HEK293T (cell line): Measurements from ENCODE around the gene BEGAIN.

Experiments
- CTCF ChIA-PET: fragments of 350-600 bp; formaldehyde crosslinking; extraction: SDS; loops from one replicate; lab custom pipeline; 2021; ENCODE audit warnings: antibody characterized with exemption, inconsistent platforms; lab: Yijun Ruan, JAX
- POLR2A ChIA-PET: fragments of 350-600 bp; formaldehyde crosslinking; extraction: SDS; loops from one replicate; lab custom pipeline; 2020; ENCODE audit warnings: antibody characterized with exemption, inconsistent platforms; lab: Yijun Ruan, JAX
- DNase-seq: peaks from one replicate; pipeline ENCODE4 v3.0.0; 2012; ENCODE audit warnings: mixed read lengths; ENCODE audit errors: extremely low spot score
- ARNT ChIP-seq: fragments of 450-650 bp; IDR thresholded peaks from 2 replicates; pipeline ENCODE4 v1.6.1; 2017; ENCODE audit warnings: mild to moderate bottlenecking
- BHLHE40 ChIP-seq: fragments of 450-650 bp; IDR thresholded peaks from 2 replicates; pipeline ENCODE4 v1.6.1; 2016; ENCODE audit warnings: mild to moderate bottlenecking, moderate library complexity, borderline replicate concordance
- CTBP1 ChIP-seq: fragments of 450-650 bp; IDR thresholded peaks from 2 replicates; pipeline ENCODE4 v1.6.1; 2016; ENCODE audit warnings: borderline replicate concordance
- ELF4 ChIP-seq: fragments of 450-650 bp; IDR thresholded peaks from 2 replicates; pipeline ENCODE4 v1.6.1; 2017; ENCODE audit warnings: antibody characterized with exemption
- FOXA1 ChIP-seq: fragments of 450-650 bp; IDR thresholded peaks from 2 replicates; pipeline ENCODE4 v1.6.1; 2016; ENCODE audit warnings: mild to moderate bottlenecking
- FOXK2 ChIP-seq: fragments of 450-650 bp; IDR thresholded peaks from 2 replicates; pipeline ENCODE4 v1.6.1; 2016; ENCODE audit warnings: mild to moderate bottlenecking
- FOXM1 ChIP-seq: fragments of 450-650 bp; IDR thresholded peaks from 2 replicates; pipeline ENCODE4 v1.6.1; 2017; ENCODE audit warnings: mild to moderate bottlenecking, borderline replicate concordance
- HDGF ChIP-seq: fragments of 450-650 bp; IDR thresholded peaks from 2 replicates; pipeline ENCODE4 v1.6.1; 2017; ENCODE audit warnings: antibody characterized with exemption, borderline replicate concordance
- L3MBTL2 ChIP-seq: fragments of 450-650 bp; conservative IDR thresholded peaks from 2 replicates; pipeline ENCODE4 v1.6.1; 2016; ENCODE audit warnings: mild to moderate bottlenecking
- LEF1 ChIP-seq: fragments of 450-650 bp; IDR thresholded peaks from 2 replicates; pipeline ENCODE4 v1.6.1; 2017; ENCODE audit warnings: mild to moderate bottlenecking, borderline replicate concordance
- NFRKB ChIP-seq: fragments of 450-650 bp; IDR thresholded peaks from 2 replicates; pipeline ENCODE4 v1.6.1; 2016; ENCODE audit warnings: mild to moderate bottlenecking, moderate library complexity
- PKNOX1 ChIP-seq: fragments of 450-650 bp; IDR thresholded peaks from 2 replicates; pipeline ENCODE4 v1.6.1; 2016
- SP1 ChIP-seq: fragments of 450-650 bp; IDR thresholded peaks from 2 replicates; pipeline ENCODE4 v1.6.1; 2017
- SUZ12 ChIP-seq: fragments of 450-650 bp; IDR thresholded peaks from 2 replicates; pipeline ENCODE4 v1.6.1; 2016; ENCODE audit warnings: mild to moderate bottlenecking
- TARDBP ChIP-seq: fragments of 450-650 bp; IDR thresholded peaks from 2 replicates; pipeline ENCODE4 v1.6.1; 2016
- ZNF384 ChIP-seq: fragments of 450-650 bp; IDR thresholded peaks from 2 replicates; pipeline ENCODE4 v1.6.1; 2016

The BEGAIN gene

DNA sequence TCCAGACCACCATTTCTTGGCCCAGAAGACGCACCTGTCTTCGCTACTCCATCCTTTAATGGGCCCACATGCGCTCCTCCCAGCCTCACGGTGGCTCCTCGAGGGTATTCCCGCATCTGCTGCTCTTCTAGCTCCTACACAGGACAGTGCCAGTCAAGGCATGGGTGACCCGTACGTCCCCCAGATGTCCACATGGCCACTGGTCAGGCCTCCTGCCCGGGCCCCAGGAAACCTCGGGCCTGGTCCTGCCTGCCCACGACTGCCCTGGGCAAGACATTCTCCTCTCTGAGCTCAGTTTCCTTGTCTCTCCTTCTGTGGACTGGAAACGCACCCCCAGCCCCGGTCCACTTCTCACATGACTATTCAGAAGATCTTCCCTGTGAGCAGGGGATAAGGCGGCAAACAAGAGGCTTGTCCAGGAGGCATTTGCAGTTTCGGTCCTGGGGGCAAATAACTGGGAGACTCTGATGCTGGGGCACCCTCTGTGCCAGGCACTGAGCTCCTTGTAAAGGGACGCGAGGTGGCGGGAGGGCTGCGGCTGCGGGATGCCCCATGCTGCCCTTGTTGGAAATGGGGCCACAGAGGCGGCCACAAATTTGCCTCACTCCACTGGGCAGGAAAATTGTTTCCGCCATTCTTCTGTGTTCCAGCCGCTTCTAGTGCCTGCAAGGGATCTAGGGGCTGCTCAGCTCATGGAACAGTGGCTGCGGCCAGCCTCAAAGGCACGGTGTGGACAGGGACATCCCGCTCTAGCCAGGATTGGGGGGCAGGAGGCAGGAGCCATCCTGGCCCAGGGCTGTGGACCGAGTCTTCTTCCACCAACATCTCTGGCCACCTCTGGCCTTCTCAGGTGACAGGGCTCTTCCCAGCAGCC lies 6.8 kb upstream of the BEGAIN start:
- ChIA-PET POLR2A (no interaction called here), CTCF (no interaction called here)
- no peak for DNase-seq
- TF ChIP-seq SUZ12: no peak
- TF ChIP-seq FOXA1: no peak
- TF ChIP-seq NFRKB: no peak
- no peak for TF ChIP-seq L3MBTL2

GRCh38 chr14:100592972-100593371 lies 5.8 kb upstream of the BEGAIN start:
- CTCF ChIA-PET: no interaction called here
- TF ChIP-seq NFRKB (no peak), HDGF (no peak), FOXK2 (no peak), SP1 (no peak), ELF4 (no peak), BHLHE40 (no peak), ARNT (no peak), ZNF384 (no peak), TARDBP (no peak), LEF1 (no peak), L3MBTL2 (no peak), PKNOX1 (no peak), SUZ12 (no peak), FOXM1 (no peak), CTBP1 (no peak), FOXA1 (no peak)
- POLR2A ChIA-PET: no interaction called here
- DNase-seq: no peak

DNA sequence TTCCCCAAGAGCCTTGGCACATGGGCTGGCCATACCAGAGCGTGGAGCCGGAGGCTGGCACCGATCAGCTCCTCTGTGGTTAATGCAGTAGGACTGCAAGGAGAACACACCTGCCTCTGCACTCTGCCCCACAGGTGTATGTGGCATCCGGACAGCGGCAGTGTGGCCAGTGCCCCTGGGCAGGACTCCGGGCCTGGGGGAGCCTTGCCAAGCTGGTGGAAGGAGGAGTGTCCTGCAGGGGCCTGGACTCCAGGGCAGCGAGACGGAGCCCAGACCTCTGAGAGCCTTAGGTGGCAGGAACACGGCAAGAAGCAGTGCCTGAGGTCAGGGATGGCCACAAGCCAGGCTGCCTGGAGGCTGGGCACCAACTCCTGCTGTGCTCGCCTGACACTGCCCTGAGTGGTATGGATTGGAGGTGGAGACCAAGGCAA lies 5.3 kb upstream of the BEGAIN start:
- no peak for TF ChIP-seq CTBP1
- no peak for TF ChIP-seq HDGF
- no peak for TF ChIP-seq LEF1
- no peak for TF ChIP-seq ARNT
- TF ChIP-seq L3MBTL2: no peak
- TF ChIP-seq FOXK2: no peak
- TF ChIP-seq SP1: no peak
- no peak for DNase-seq
- CTCF ChIA-PET: no interaction called here
- POLR2A ChIA-PET: no interaction called here

- ChIA-PET CTCF (interaction anchor here (0.9 kb wide), 1 partner anchor 207 kb away, joined by 3 read pairs; no protein-coding TSS in a partner anchor), POLR2A (interaction anchor here (0.8 kb wide), 1 partner anchor 10 kb away, joined by 3 read pairs; no protein-coding TSS in a partner anchor)
- no peak for DNase-seq
- TF ChIP-seq BHLHE40: no peak
- no peak for TF ChIP-seq ELF4
- no peak for TF ChIP-seq HDGF
- TF ChIP-seq ARNT: no peak
- TF ChIP-seq PKNOX1: no peak
- no peak for TF ChIP-seq SUZ12
- TF ChIP-seq CTBP1: no peak
- TF ChIP-seq NFRKB: no peak
- TF ChIP-seq TARDBP: no peak
- no peak for TF ChIP-seq SP1
- TF ChIP-seq L3MBTL2: no peak
- TF ChIP-seq LEF1: no peak
- TF ChIP-seq FOXK2: no peak
- TF ChIP-seq ZNF384: no peak
Measured at GRCh38 chr14:100591453-100592371, 4.5 kb upstream of the BEGAIN start.

DNA sequence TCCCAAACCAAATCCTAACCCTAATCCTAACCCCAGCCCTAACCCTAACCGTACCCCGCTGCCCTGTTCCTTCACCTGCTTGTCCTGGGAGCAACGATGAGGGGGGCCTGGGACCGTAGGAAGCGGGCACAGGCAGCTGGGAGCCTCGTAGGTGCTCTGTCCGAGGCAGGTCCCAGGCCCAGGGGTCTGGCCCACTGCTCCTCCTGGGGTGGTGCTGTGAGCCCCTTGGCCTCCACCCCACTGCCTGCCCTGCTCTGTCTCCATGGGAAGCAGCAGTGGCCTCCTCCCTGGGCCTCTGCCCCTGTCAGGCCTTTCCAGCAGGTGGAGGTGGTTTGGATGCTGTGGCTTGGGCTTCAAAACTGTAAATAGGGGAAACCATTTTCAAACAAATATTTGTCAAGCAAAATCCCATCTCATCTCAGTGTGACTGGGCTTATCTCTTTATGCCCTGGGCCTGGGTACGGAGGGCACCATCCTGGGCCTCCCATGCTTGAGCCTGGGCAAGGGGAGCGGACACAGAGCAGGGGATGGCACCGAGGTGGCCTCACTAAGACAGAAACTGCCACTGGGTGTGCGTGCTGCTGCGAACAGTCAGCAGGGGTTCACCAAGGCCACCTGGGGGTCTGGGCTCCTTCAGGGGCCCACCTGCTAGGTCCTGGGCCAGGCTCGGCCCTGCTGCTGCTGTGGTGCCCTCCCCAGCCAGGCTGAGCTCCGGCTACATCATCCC lies 3.7 kb upstream of the BEGAIN start:
- POLR2A ChIA-PET: no interaction called here
- TF ChIP-seq TARDBP (no peak), HDGF (no peak), FOXA1 (no peak), FOXK2 (no peak), PKNOX1 (no peak), NFRKB (no peak), ELF4 (no peak), SP1 (no peak), SUZ12 (no peak), FOXM1 (no peak), ARNT (no peak), BHLHE40 (no peak)
- no peak for DNase-seq
- CTCF ChIA-PET: no interaction called here
